Thoracic aorta (tissue), 2 donors: ENCODE measurements around the gene PPM1N. TPM values are rescaled to one million over a fixed set of nuclear protein-coding genes. Genes with fewer than 3 reads are reported as not detected.

ENCODE experiments used
- ATAC-seq: fragments of 150-250 bp; one replicate; pipeline ENCODE4 v1.8.0; 2017; ENCODE audit warnings: low read depth; ENCODE audit not compliant: insufficient number of reproducible peaks, low FRiP score
- DNase-seq: peaks from one replicate; pipeline ENCODE4 v3.0.0-alpha.2; 2020; ENCODE audit warnings: low spot score
- H3K27ac ChIP-seq, 2 donors: fragments of 200-600 bp; sonication (generic); 1 replicate in 1 of 2; 2 replicates in 1 of 2; pipeline ENCODE4 v1.5.1; 2016; ENCODE audit warnings: mild to moderate bottlenecking in 2 of 2, moderate library complexity in 2 of 2
- H3K27me3 ChIP-seq: fragments of 200-600 bp; sonication (generic); replicated peaks from 2 replicates; pipeline ENCODE4 v1.6.0; 2016; ENCODE audit warnings: mild to moderate bottlenecking; ENCODE audit not compliant: insufficient read depth
- H3K36me3 ChIP-seq: fragments of 200-600 bp; sonication (generic); one replicate; pipeline ENCODE4 v1.5.1; 2016
- H3K4me1 ChIP-seq, 2 donors: fragments of 200-600 bp; sonication (generic); 1 replicate in 1 of 2; 2 replicates in 1 of 2; pipeline versions ENCODE4 v1.5.1 to v1.6.0; 2016; ENCODE audit warnings: low read depth in 2 of 2, mild to moderate bottlenecking in 1 of 2; ENCODE audit not compliant: control insufficient read depth in 1 of 2
- H3K4me3 ChIP-seq: fragments of 200-600 bp; sonication (generic); 2 replicates; pipeline ENCODE4 v1.5.1; 2016; ENCODE audit warnings: mild to moderate bottlenecking
- H3K9me3 ChIP-seq: fragments of 200-600 bp; sonication (generic); 2 replicates; pipeline ENCODE4 v1.5.1; 2016
- CTCF ChIP-seq: fragments of 200-600 bp; sonication (generic); IDR thresholded peaks from one replicate; pipeline ENCODE4 v1.5.1; 2019; ENCODE audit warnings: antibody characterized with exemption
- total RNA-seq, 2 donors: library from RNA; depleted of rRNA; stranded (reverse); fragments of >200 nt; gene quantifications; one replicate each; pipeline versions ENCODE4 v1.1.0 to v1.2.3, GENCODE V29; 2016

PPM1N gene
- total RNA-seq, 2 donors from 2014 or later: 3.5 to 6.6 TPM

GRCh38 chr19:45472563-45473366 lies 25.5 kb upstream of the PPM1N start:
- no peak for TF ChIP-seq CTCF
- Histone ChIP-seq H3K27me3 (no peaks in the 10 kb centered on the region), H3K36me3 (no peaks in the 10 kb centered on the region), H3K9me3 (no peaks in the 10 kb centered on the region), H3K27ac (no peak overlapping the region), H3K4me3 (no peak overlapping the region), H3K4me1 (peaks cover 5 to 26% of the 10 kb centered on the region in 2 donors)
- DNase-seq (no peak), ATAC-seq (no peak)

GRCh38 chr19:45473367-45473681 lies 24.9 kb upstream of the PPM1N start:
- TF ChIP-seq CTCF: no peak
- no peaks in the 10 kb centered on the region for H3K36me3 ChIP-seq
- H3K27me3 ChIP-seq: no peaks in the 10 kb centered on the region
- peaks cover 5 to 25% of the 10 kb centered on the region in 2 donors for H3K4me1 ChIP-seq
- no peak overlapping the region for H3K27ac ChIP-seq
- no peak for DNase-seq
- no peak overlapping the region for H3K4me3 ChIP-seq
- no peaks in the 10 kb centered on the region for H3K9me3 ChIP-seq
- no peak for ATAC-seq

GRCh38 chr19:45473682-45474605 lies 24.3 kb upstream of the PPM1N start:
- no peaks in the 10 kb centered on the region for H3K36me3 ChIP-seq
- ATAC-seq (no peak), DNase-seq (no peak)
- H3K4me3 ChIP-seq: no peak overlapping the region
- H3K27me3 ChIP-seq: no peaks in the 10 kb centered on the region
- H3K9me3 ChIP-seq: no peaks in the 10 kb centered on the region
- H3K27ac ChIP-seq: no peak overlapping the region
- TF ChIP-seq CTCF: no peak
- peaks cover 5 to 20% of the 10 kb centered on the region in 2 donors for H3K4me1 ChIP-seq

GRCh38 chr19:45474606-45475521 lies 23.4 kb upstream of the PPM1N start:
- ATAC-seq (no peak), DNase-seq (no peak)
- H3K4me3 ChIP-seq: no peak overlapping the region
- no peaks in the 10 kb centered on the region for H3K27me3 ChIP-seq
- H3K36me3 ChIP-seq: no peaks in the 10 kb centered on the region
- no peak for TF ChIP-seq CTCF
- no peak overlapping the region for H3K27ac ChIP-seq
- no peaks in the 10 kb centered on the region for H3K9me3 ChIP-seq
- H3K4me1 ChIP-seq: peaks cover 5 to 19% of the 10 kb centered on the region in 2 donors
